ENCODE results near the gene FANCG. TPM values are rescaled to one million over a fixed set of nuclear protein-coding genes. Genes with fewer than 3 reads are reported as not detected.
A peak's percentile ranks its signal among the peaks of the same experiment; 100 is the strongest.

The FANCG gene
- total RNA-seq, 1 donor, result 10.9 TPM

GRCh38 chr9:35079041-35079425 is 709 bp downstream of the FANCG start:
- Histone ChIP-seq H3K79me2 (ENCODE audit: insufficient read depth, low read length) (peaks cover 27% of the 10 kb centered on the region), H2AFZ (ENCODE audit: low read length) (peak overlapping the region; percentile 89), H3K27ac (ENCODE audit: low read depth, low read length) (peak overlapping the region; percentile 56), H3K4me3 (ENCODE audit: insufficient read depth, low read length) (peak overlapping the region; percentile 92), H3K36me3 (ENCODE audit: insufficient read depth, low read length) (peaks cover 20% of the 10 kb centered on the region), H3K4me2 (ENCODE audit: insufficient read depth, low read length) (peak overlapping the region; percentile 97), H3K4me1 (ENCODE audit: insufficient read depth, low read length) (peaks cover 14% of the 10 kb centered on the region), H3K27me3 (ENCODE audit: insufficient read depth, low read length) (no peaks in the 10 kb centered on the region), H3K9me3 (ENCODE audit: low read depth, low read length) (no peaks in the 10 kb centered on the region), H4K20me1 (ENCODE audit: insufficient read depth, low read length) (no peaks in the 10 kb centered on the region)
- DNase-seq (ENCODE audit: insufficient read length, low spot score, missing footprints), result no peak
- no peak for TF ChIP-seq CTCF (IDR thresholded peaks at IDR 0.05; ENCODE audit: extremely low read depth, low read depth, low read length)

DNA sequence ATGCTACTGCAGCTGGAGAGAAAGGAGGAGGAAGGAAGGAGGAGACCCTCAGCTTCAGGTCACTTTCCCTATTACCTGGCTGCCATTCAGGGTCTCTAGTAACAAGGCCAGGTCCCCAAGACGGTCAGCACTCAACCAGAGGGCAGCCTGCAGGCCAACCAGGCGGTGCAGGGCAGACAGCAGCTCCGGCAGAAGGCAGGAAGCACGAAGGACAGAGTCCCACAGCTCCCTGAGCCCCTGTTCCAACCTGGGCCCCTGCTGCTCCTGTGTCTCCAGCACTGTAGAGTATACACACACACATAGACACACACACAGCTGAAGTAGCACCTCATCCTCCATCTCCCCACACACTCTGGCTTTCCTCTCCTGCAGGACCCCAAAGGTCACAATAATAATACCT is 1.7 kb downstream of the FANCG start:
- H3K4me3 ChIP-seq (ENCODE audit: insufficient read depth, low read length), result no peak overlapping the region
- H3K79me2 ChIP-seq (ENCODE audit: insufficient read depth, low read length), result peaks cover 27% of the 10 kb centered on the region
- peak overlapping the region; percentile 97 for H3K4me2 ChIP-seq (ENCODE audit: insufficient read depth, low read length)
- H4K20me1 ChIP-seq (ENCODE audit: insufficient read depth, low read length), result no peaks in the 10 kb centered on the region
- no peak for DNase-seq (ENCODE audit: insufficient read length, low spot score, missing footprints)
- H3K9me3 ChIP-seq (ENCODE audit: low read depth, low read length), result no peaks in the 10 kb centered on the region
- TF ChIP-seq CTCF (IDR thresholded peaks at IDR 0.05; ENCODE audit: extremely low read depth, low read depth, low read length), result no peak
- no peak overlapping the region for H3K27ac ChIP-seq (ENCODE audit: low read depth, low read length)
- H3K4me1 ChIP-seq (ENCODE audit: insufficient read depth, low read length), result peaks cover 18% of the 10 kb centered on the region
- no peaks in the 10 kb centered on the region for H3K27me3 ChIP-seq (ENCODE audit: insufficient read depth, low read length)
- peaks cover 24% of the 10 kb centered on the region for H3K36me3 ChIP-seq (ENCODE audit: insufficient read depth, low read length)
- no peak overlapping the region for H2AFZ ChIP-seq (ENCODE audit: low read length)

DNA sequence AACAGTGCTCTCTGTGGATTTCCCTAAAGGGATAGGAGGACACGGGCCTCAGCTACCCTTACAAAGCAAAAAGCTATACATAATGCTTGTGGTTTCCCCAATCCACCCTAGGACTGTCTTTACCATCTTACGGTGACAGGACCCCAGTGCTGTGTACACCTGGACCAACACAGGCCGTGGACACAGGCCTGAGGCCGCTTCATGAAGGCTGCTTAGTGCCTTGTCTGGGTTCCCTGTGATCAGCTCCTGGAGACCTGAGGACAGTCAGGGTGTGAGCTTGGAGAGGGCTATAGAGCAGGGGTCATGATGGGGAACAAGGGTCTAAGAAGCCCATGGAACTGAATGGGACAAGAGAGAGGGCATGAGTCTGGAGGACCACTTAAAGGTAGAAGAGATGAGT is 2.9 kb downstream of the FANCG start:
- no peak overlapping the region for H3K4me2 ChIP-seq (ENCODE audit: insufficient read depth, low read length)
- H3K9me3 ChIP-seq (ENCODE audit: low read depth, low read length), result no peaks in the 10 kb centered on the region
- peaks cover 29% of the 10 kb centered on the region for H3K79me2 ChIP-seq (ENCODE audit: insufficient read depth, low read length)
- peaks cover 24% of the 10 kb centered on the region for H3K36me3 ChIP-seq (ENCODE audit: insufficient read depth, low read length)
- H3K27me3 ChIP-seq (ENCODE audit: insufficient read depth, low read length), result no peaks in the 10 kb centered on the region
- TF ChIP-seq CTCF (IDR thresholded peaks at IDR 0.05; ENCODE audit: extremely low read depth, low read depth, low read length), result no peak
- H3K4me3 ChIP-seq (ENCODE audit: insufficient read depth, low read length), result no peak overlapping the region
- no peak for DNase-seq (ENCODE audit: insufficient read length, low spot score, missing footprints)
- no peak overlapping the region for H2AFZ ChIP-seq (ENCODE audit: low read length)
- H3K4me1 ChIP-seq (ENCODE audit: insufficient read depth, low read length), result peaks cover 22% of the 10 kb centered on the region
- H3K27ac ChIP-seq (ENCODE audit: low read depth, low read length), result no peak overlapping the region
- H4K20me1 ChIP-seq (ENCODE audit: insufficient read depth, low read length), result no peaks in the 10 kb centered on the region

- Histone ChIP-seq H4K20me1 (ENCODE audit: insufficient read depth, low read length) (peaks cover 15% of the 10 kb centered on the region), H3K4me3 (ENCODE audit: insufficient read depth, low read length) (no peak overlapping the region), H3K79me2 (ENCODE audit: insufficient read depth, low read length) (peaks cover 44% of the 10 kb centered on the region), H3K36me3 (ENCODE audit: insufficient read depth, low read length) (peaks cover 24% of the 10 kb centered on the region), H3K4me1 (ENCODE audit: insufficient read depth, low read length) (peaks cover 29% of the 10 kb centered on the region), H2AFZ (ENCODE audit: low read length) (no peak overlapping the region), H3K4me2 (ENCODE audit: insufficient read depth, low read length) (no peak overlapping the region), H3K27me3 (ENCODE audit: insufficient read depth, low read length) (no peaks in the 10 kb centered on the region), H3K27ac (ENCODE audit: low read depth, low read length) (no peak overlapping the region), H3K9me3 (ENCODE audit: low read depth, low read length) (no peaks in the 10 kb centered on the region)
- TF ChIP-seq CTCF (IDR thresholded peaks at IDR 0.05; ENCODE audit: extremely low read depth, low read depth, low read length), result no peak
- no peak for DNase-seq (ENCODE audit: insufficient read length, low spot score, missing footprints)
Observed at GRCh38 chr9:35075358-35075757, 4.4 kb downstream of the FANCG start.
